DND-41 (cell line): ENCODE results near the gene MAB21L4.

Experiments
- ATAC-seq: fragments of 200-7000 bp; cut with Tn5 transposase; 3 replicates; pipeline ENCODE4 v1.9.1; 2021; ENCODE audit warnings: low read depth; ENCODE audit not compliant: insufficient read depth
- DNase-seq: peaks from one replicate; pipeline ENCODE4 v3.0.0-alpha.2; 2020
- H2AFZ ChIP-seq: 2 replicates; pipeline ENCODE4 v1.6.0; 2012; ENCODE audit warnings: low read depth, low read length
- H3K27ac ChIP-seq: 2 replicates; pipeline ENCODE4 v1.5.1; 2012; ENCODE audit warnings: low read length, inconsistent platforms
- H3K27me3 ChIP-seq: fragments of 200-600 bp; sonication (generic); 2 replicates; pipeline ENCODE4 v1.6.0; 2012; ENCODE audit warnings: low read length, mild to moderate bottlenecking, inconsistent platforms; ENCODE audit not compliant: insufficient read depth, poor library complexity
- H3K36me3 ChIP-seq: 2 replicates; pipeline ENCODE4 v1.5.1; 2012; ENCODE audit warnings: low read length, inconsistent platforms; ENCODE audit not compliant: insufficient read depth
- H3K4me1 ChIP-seq: 2 replicates; pipeline ENCODE4 v1.5.1; 2012; ENCODE audit warnings: mild to moderate bottlenecking, low read length; ENCODE audit not compliant: insufficient read depth
- H3K4me2 ChIP-seq: 2 replicates; pipeline ENCODE4 v1.6.0; 2012; ENCODE audit warnings: mild to moderate bottlenecking, moderate library complexity, low read length, inconsistent platforms; ENCODE audit not compliant: insufficient read depth
- H3K4me3 ChIP-seq, 2 experiments: fragments of 200-600 bp in 1 of 2; shearing (Covaris generic) in 1 of 2; 2 replicates each; pipeline ENCODE4 v1.5.1; 2012 to 2016; ENCODE audit warnings: inconsistent platforms in 2 of 2, low read length in 2 of 2, mild to moderate bottlenecking in 2 of 2, low read depth in 1 of 2, moderate library complexity in 1 of 2
- H3K79me2 ChIP-seq: 2 replicates; pipeline ENCODE4 v1.6.0; 2012; ENCODE audit warnings: low read length, inconsistent platforms; ENCODE audit not compliant: insufficient read depth
- H3K9ac ChIP-seq: 2 replicates; pipeline ENCODE4 v1.6.0; 2012; ENCODE audit warnings: low read depth, mild to moderate bottlenecking, inconsistent platforms, low read length, moderate library complexity
- H3K9me3 ChIP-seq: 2 replicates; pipeline ENCODE4 v1.5.1; 2012; ENCODE audit warnings: low read length, moderate library complexity, mild to moderate bottlenecking, inconsistent platforms; ENCODE audit not compliant: insufficient read depth, severe bottlenecking
- H4K20me1 ChIP-seq: 2 replicates; pipeline ENCODE4 v1.6.0; 2012; ENCODE audit warnings: low read length; ENCODE audit not compliant: insufficient read depth
- EZH2 ChIP-seq: IDR thresholded peaks from 3 replicates; pipeline ENCODE4 v1.6.1; 2012; ENCODE audit warnings: borderline replicate concordance, low read depth, mild to moderate bottlenecking, moderate library complexity, low read length, inconsistent platforms; ENCODE audit not compliant: severe bottlenecking
- TF ChIP-seq, protein P1 (sequence below): IDR thresholded peaks from 2 replicates; pipeline ENCODE4 v1.5.1; 2012; ENCODE audit warnings: borderline replicate concordance, low read length, moderate library complexity, mild to moderate bottlenecking; ENCODE audit not compliant: poor library complexity, severe bottlenecking; ENCODE audit errors: extremely low read depth

Gene MAB21L4

GRCh38 chr2:240909216-240909974 is 13.4 kb upstream of the MAB21L4 start:
- ATAC-seq (no peak), DNase-seq (no peak)
- no peak overlapping the region for H2AFZ ChIP-seq
- no peak overlapping the region for H3K27ac ChIP-seq
- H4K20me1 ChIP-seq: no peaks in the 10 kb centered on the region
- H3K4me2 ChIP-seq: no peak overlapping the region
- no peaks in the 10 kb centered on the region for H3K79me2 ChIP-seq
- H3K9ac ChIP-seq: no peak overlapping the region
- H3K27me3 ChIP-seq: peaks cover 5% of the 10 kb centered on the region
- no peaks in the 10 kb centered on the region for H3K9me3 ChIP-seq
- H3K4me3 ChIP-seq: no peak overlapping the region
- no peak for TF ChIP-seq EZH2
- TF ChIP-seq, protein P1, sequence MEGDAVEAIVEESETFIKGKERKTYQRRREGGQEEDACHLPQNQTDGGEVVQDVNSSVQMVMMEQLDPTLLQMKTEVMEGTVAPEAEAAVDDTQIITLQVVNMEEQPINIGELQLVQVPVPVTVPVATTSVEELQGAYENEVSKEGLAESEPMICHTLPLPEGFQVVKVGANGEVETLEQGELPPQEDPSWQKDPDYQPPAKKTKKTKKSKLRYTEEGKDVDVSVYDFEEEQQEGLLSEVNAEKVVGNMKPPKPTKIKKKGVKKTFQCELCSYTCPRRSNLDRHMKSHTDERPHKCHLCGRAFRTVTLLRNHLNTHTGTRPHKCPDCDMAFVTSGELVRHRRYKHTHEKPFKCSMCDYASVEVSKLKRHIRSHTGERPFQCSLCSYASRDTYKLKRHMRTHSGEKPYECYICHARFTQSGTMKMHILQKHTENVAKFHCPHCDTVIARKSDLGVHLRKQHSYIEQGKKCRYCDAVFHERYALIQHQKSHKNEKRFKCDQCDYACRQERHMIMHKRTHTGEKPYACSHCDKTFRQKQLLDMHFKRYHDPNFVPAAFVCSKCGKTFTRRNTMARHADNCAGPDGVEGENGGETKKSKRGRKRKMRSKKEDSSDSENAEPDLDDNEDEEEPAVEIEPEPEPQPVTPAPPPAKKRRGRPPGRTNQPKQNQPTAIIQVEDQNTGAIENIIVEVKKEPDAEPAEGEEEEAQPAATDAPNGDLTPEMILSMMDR: no peak
- H3K36me3 ChIP-seq: no peaks in the 10 kb centered on the region
- H3K4me1 ChIP-seq: no peaks in the 10 kb centered on the region

- Histone ChIP-seq H3K9me3 (no peaks in the 10 kb centered on the region), H3K4me1 (no peaks in the 10 kb centered on the region), H3K4me2 (no peak overlapping the region), H4K20me1 (no peaks in the 10 kb centered on the region), H3K4me3 (no peak overlapping the region), H3K36me3 (no peaks in the 10 kb centered on the region), H2AFZ (no peak overlapping the region), H3K27ac (no peak overlapping the region), H3K79me2 (no peaks in the 10 kb centered on the region), H3K9ac (no peak overlapping the region), H3K27me3 (peaks cover 3% of the 10 kb centered on the region)
- no peak for DNase-seq
- no peak for ATAC-seq
- TF ChIP-seq, protein P1: no peak
- no peak for TF ChIP-seq EZH2
Observed at GRCh38 chr2:240906911-240907590, 11.1 kb upstream of the MAB21L4 start.

DNA sequence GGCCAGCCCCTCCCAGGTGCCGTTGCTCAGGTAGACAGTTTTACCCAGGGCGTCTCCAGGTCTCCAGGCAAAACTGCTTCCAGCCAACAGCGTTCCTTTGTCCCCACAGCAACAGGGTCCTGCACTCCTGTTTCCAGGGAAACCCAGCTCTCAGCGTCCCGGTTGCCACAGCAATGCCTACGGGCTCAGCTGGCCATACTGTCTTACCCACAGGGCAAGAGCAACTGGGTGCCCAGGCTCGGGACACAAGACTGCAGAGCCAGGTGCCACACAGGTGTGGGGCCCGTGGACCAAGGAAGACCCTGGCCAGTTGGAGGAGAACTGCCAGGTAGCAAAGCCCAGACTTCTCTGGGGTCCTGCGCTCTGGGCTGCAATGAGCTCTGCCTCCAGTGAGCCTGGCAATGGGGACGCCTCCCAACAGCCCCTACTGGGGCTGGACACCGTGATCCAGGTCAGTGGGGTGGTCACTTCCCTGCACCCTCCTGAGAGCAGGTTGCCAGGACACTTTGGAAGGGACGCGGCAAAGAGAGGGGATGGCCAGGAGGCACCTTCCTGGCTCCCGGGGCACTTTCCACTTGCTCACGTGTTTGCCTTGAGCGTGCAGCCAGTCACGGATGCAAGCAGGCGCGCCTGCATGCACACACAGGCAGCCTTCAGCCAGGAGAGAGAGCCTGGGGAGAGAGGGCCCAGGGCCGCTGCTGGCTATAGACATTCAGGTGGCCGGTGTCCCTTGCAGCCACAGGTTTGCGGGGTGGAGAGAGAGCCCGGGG is 10.4 kb upstream of the MAB21L4 start, which contains the start of gene CROCC2:
TSS of gene CROCC2 (plus strand) at position 196 of the 770 bp plus-strand sequence. CDS start at position 374, 178 bp downstream.
- Histone ChIP-seq H3K4me1 (no peaks in the 10 kb centered on the region), H2AFZ (no peak within 1 kb of the TSS), H4K20me1 (no peaks in the 10 kb centered on the region), H3K27me3 (no peaks in the 10 kb centered on the region), H3K79me2 (no peaks in the 10 kb centered on the region), H3K9me3 (no peaks in the 10 kb centered on the region), H3K4me3 (no peak within 1 kb of the TSS), H3K36me3 (no peaks in the 10 kb centered on the region), H3K4me2 (no peak within 1 kb of the TSS), H3K9ac (no peak within 1 kb of the TSS), H3K27ac (no peak within 1 kb of the TSS)
- TF ChIP-seq, protein P1: no peak
- no peak for TF ChIP-seq EZH2
- no peak for ATAC-seq
- no peak for DNase-seq
